ENCODE data around the gene APBA2.
A peak's percentile ranks its signal among the peaks of the same experiment; 100 is the strongest.

Gene APBA2

DNA sequence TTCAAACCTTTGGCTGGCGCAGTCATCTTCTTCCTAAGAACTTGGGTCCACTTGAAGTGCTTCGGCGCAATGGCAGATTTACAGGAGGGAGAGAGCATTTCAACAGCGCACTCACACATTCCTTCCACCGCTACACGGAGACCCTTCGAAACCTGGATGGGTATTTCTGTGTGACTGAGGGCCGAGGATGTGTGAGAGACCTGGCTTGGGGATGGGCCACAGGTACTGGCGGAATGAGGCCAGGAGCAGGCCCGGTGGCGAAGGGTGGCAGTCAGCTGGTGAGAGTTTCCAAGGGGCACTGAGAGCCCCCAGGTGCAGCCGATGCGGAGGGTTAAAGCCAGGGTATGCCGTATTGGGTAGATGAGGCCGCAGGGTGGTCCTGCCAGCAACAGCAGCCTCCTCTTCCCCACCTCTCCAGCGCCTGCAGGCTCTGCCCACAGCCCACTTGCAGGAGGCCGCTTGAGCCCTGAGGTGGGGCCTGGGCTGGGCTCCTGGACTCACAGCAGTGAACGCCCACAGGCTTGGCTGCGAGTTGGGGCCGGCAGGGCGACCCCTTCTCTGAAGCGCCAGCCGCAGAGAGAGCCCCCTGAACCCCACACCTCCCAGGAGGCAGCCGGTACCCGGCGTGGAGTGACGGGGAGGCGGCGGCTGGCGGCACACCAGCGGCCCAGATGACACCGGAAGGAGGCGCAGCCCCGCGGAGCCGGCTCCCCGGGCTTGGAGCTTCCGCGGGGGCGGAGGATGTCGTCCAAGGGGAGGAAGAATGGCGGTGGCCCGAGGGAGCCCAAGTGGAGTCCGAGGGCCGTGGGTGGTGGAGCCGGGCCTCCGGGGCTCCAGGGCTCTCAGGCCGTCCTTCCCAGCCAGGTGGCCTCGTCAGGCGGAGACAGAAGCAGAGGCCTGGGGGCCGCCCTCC is 217.4 kb downstream of the APBA2 start:
- DNase-seq (ENCODE audit: low read depth, low spot score) = no peak

DNA sequence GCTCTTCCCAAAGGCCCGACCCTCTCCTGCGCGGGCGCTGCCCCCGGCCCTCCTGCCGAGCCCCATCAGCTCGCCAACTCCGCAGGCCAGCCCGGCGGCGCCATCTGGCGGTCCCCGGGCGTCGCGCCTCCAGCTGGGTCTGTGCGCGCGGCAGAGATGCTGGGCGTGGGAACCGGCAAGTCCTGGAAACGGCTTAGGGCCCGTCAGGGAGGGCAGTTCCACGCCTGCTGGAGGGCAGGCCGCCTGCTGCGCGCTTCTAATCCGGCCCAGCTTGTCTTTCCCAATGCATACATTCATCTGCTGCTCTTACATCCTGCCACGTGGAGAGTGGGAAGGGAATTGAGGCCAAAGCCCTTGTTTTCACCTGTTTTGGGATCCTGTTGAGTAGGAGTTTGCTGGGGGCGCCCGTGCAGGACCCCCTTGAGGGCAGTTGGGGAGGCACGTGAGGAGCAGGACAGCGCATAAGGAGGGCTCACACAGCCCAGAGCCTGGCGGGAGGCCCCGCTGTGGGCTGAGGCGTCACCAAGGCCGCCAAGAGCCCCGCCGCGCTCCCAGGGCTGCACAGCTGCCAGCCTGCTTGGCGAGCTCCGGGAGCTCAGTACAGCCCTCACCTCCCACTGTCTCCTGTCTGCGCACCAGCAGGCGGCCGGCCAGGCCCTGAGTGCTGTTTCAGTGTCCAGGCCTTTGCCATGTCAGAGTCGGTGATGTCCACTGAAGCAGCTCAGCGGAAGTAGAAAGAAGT is 218.2 kb downstream of the APBA2 start:
- DNase-seq (ENCODE audit: low read depth, low spot score) = peak; percentile 57

DNA sequence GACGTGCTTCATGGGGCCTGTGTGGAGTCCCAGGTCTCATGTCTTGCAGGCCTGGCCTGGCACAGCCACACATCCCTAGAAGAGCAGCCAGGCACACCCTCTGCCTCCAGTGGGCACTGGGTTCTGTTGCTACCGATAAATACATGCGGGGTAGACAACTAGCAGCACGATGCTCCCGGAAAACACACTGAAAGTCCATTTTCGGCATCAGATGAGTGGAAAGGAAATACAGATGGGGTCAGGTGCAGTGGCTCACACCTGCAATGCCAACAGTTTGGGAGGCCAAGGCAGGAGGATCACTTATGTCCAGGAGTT is 218.7 kb downstream of the APBA2 start:
- DNase-seq (ENCODE audit: low read depth, low spot score) = no peak

DNA sequence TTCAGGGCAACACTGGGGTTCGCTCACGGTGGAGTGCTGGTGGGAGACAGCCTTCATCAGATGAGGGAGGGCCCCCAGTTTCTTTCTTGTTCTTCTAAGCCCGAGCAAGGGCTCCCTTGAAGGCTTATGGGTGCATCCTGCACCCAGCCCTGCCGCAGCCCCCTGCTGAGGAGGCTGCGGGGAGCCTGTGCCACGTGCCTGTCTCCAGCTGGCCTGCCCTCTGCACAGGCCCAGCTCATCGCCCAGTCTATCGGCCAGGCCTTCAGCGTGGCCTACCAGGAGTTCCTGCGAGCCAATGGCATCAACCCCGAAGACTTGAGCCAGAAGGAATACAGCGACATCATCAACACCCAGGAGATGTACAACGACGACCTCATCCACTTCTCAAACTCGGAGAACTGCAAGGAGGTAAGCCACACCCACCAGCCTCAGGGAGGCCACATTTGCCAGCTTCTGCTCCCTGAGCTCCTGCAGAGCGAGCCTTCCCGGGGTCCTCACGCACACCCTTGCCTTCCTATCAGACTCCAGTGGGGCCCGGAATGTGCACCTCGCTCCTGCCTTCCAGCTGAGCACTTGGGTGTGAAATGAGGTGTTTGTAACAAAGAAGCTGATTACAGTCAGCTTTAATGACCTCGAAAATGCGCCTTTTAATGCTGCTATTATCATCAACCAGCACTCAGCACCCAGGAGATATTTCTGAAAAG is 219.5 kb downstream of the APBA2 start:
- DNase-seq (ENCODE audit: low read depth, low spot score) = no peak

DNA sequence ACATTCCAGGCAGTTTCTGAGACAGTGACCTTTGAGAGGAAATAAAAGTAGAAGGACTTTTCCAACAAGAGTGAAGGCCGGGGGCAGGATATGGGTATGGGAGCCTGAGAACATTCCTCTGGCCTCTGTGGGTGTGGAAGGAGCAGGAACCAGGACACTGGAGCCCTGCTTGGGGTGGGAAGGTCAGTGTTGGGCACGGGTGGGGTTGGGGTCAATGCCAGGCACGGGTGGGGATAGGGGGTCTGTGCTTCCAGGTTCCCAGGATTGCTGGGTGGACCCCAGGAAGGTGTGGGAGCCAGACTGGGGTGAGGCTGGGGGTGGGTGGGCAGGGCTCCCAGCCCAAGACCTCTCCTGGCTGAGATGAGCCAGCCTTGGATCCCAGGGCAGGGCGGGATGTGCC is 220.3 kb downstream of the APBA2 start:
- no peak for DNase-seq (ENCODE audit: low read depth, low spot score)

DNA sequence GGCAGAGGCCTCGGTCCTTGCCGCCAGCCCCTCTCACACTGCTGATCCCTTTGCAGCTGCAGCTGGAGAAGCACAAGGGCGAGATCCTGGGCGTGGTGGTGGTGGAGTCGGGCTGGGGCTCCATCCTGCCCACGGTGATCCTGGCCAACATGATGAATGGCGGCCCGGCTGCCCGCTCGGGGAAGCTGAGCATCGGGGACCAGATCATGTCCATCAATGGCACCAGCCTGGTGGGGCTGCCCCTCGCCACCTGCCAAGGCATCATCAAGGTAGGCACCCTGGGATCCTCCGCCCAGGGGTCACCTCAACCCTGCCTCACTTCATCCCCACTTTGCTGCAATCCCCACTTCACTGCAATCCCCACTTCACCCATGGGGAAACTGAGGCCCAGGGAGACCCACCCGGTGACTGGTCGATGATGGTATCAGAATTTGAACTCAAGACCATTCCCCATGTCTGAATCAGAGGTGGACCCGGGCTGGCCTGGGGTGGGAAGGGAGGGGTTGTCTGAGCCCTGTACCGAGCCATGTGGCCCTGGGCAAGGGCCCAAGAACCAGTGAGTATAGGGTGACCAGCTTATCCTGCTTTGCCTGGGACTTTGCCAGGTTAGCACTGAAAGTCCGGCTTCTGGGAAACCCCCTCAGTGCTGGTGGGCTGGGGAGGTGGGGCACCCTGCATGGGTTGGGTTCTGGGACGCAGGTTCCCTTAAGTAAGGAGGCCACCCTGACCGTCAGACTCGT is 220.9 kb downstream of the APBA2 start:
- DNase-seq (ENCODE audit: low read depth, low spot score) = no peak

DNA sequence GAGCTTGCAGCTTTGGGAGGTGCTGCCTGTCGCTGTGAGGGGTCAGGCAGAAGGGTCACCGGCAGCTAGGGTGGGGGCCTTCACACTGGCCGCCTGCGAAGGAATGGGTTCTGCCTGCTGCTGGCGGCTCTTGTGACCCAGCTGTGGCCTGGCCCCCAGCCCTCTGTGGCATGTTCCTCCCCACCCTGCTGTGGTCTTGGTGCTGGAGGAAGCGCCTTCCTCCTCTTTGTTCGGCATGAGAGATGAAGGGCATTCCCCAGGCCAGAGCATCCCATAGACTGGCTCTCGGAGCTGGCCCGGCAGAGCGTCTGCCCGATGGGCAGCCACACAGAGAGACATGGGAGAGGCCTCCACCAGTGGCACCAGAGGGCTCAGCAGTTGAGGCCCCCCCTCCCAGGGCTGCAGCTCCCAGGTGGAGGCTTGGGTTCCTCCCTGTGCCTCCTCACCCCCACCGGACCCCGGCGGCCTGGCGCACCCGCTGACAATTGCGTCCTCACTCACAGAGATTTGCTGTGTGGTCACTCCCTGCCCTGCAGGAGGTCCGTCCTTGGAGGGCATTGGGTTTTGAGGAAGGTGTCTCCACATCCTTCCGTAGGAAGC is 221.6 kb downstream of the APBA2 start:
- no peak for DNase-seq (ENCODE audit: low read depth, low spot score)

DNA sequence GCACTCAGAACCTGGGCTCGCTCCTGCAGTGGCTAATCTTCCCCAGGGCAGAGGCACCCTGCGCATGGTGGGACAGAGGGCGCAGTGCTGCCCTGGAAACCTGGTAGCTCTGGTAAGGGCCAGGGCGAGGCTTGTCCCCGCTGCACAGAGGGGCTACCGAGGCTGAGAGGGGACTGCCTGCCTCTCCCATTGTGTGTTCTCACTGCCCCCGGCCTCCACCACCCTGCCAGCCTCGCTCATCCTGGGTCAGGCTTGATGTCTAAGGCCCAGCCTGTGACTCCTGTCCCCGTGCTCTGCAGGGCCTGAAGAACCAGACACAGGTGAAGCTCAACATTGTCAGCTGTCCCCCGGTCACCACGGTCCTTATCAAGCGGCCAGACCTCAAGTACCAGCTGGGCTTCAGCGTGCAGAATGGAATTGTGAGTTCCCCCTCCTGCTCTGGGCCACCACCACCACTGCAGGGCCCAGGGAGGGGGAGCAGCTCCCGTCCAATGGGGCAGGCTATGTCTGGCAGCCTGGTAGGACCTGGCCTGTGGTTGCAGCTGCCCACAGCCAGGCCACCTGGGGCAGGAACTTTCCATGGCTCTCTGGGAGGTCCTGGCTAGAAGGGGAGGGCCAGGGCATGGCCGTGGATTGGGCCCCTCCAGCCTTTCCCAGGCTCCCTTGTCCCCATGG is 222.3 kb downstream of the APBA2 start:
- no peak for DNase-seq (ENCODE audit: low read depth, low spot score)

DNA sequence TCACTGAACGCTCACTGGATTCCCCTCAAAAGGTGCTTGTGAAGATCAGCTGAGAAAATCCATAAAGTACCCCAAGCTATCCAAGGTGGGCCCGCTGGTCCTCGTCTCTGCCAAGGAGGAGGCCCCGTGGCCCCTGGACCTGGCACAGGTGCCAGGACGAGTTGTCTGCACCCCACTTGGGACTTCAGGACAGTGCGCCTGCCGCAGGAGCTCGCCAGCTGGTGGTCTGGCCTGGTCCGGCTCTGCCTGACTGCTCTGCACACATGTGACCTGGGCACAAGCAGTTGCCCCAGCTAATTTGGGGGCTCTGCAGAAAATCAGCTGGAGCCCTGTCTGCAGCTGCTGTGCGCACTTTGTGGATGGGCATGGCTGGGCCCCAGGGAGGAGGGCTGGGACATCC is 224.0 kb downstream of the APBA2 start:
- no peak for DNase-seq (ENCODE audit: low read depth, low spot score)

DNA sequence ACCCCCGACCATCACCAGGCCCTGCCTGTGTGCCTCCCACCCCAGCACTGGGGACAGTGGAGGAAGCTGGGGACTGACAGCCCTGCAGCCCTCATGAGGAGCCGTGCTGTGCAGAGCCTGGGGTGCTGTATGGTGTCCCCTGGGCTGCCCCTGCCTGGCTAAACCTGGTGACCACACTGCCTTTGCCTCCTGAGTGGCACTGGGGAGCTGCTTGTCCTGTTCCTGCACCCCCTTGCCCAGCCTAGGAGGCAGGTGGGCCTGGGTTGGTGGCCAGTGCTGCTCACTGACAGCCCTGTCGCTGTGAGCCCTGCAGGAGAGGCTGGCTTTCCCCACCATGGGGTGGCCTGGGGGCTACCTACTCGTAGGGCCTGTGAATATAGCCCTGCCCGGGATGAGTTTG is 224.4 kb downstream of the APBA2 start:
- DNase-seq (ENCODE audit: low read depth, low spot score) = no peak

DNA sequence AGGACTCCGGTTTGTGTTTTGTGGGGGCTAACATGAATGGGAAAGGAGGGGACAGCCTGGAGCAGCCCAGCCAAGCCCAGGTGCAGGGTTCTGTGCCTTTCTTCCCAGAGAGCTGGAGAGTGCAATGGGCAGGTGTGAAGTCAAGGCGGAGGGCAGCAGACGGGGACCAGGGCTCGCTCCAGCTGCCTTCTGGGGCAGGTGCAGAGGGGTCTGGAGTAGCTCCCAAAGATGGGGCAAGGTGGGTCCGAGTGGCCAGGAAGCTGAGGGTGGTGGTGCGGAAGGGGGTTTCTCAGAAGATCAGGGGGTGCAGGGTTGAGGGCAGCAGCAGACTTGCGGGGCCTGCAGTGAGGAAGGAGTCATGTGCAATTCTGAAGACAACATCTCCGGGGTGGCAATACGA is 225.0 kb downstream of the APBA2 start:
- DNase-seq (ENCODE audit: low read depth, low spot score) = no peak

DNA sequence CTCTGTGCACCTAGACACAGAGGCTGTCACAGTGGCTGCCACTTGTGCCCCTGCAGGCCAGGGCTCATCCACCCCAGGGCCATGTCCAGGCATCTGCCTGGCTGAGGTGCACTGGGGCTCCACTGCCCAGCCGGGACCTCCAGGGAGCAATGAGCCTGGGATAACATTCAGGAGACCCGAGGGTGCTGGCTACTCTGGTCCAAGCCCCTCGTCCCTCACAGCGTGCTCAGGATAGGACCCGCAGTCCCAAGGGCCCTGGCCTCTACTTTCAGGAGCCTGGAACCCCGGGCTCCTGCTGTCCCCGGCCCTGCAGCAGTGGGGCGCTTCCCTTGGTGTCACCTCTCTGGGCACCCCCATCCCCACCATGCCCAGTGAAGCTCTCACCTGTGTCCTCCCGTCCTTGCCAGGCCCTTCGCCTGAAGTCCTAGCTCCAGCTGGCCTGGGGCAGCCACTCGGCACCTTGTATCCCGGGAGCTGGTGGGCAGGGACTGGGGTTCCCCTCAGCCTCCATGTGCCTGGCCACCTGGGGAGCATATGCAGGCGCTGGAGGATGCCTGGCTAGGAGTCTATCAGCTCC is 226.0 kb downstream of the APBA2 start:
- no peak for DNase-seq (ENCODE audit: low read depth, low spot score)

DNA sequence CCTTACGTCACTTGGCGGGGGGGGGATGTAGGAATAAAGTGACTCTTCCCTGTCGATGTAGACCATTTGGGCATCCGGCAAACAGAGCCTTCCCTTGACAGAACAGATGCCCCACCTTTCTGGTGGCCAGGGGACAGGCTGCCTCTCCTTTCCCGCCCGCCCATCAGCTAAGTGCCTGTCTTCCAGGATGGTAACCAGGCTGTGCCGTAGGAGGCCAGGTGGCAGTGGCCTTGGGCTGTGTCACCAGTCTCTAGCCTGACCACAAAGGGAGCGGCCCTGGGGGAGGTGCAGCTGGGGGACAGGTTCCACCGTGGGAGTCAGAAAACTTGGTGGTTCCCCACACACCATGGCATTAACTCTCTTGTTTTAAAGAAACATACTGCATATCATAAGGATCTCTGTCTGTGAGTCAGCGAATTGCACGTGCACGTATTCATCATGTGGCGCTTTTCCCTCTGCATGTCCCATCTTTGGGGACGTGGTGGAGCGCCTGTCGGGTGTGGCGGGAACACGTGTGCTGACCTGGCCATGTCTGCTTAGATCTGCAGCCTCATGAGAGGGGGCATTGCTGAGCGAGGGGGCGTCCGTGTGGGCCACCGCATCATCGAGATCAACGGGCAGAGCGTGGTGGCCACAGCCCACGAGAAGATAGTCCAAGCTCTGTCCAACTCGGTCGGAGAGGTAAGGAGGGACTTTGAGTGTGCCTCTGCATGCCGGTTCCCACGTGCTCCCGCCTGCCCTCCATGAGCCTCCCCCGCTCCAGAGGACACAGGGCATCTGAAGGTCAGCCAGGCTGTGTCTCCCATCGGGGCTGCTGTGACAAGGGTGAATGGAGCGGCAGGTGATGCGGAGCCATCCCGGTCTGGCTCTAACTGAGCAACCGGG is 227.8 kb downstream of the APBA2 start:
- DNase-seq (ENCODE audit: low read depth, low spot score) = no peak

DNA sequence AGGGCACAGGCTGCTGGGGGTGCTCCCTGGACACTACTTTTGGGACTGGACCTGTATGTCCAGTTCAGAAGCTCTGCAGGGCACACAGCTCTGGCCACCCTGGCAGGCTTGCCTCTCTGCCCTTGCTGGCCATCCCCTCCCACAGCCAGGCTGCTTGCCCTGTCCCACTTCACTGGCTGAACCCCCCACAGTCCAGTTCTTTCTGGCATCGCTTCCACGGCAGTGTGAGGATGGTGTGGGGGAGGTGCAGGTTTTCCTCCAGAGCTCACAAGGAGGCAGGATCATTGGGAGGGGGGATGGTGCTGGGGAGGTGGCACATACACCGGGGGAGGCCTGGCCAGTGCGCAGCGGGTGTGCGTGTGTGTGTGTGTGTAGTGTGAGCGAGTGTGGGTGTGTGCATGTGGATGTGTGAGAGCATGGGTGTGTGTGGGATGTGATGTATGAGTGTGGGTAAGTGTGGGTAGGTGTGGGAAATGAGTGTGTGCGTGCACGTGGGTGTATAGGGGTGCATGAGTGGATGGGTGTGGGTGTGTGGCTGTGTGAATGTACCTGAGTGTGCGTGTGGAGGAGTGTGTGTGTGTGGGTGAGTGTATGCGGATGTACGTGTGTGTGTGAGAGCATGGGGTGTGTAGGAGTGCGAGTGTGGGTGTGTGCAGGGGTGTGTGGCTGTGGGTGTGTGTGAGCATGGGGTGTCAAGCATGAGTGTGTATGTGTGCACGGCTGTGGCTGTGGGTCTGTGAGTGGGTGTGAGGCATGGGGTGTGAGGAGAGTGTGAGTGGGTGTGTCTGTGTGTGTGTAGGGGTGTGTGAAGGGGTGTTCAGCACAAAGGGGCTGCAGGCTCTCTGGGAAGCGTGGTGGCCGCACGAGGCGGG is 228.7 kb downstream of the APBA2 start:
- no peak for DNase-seq (ENCODE audit: low read depth, low spot score)

DNA sequence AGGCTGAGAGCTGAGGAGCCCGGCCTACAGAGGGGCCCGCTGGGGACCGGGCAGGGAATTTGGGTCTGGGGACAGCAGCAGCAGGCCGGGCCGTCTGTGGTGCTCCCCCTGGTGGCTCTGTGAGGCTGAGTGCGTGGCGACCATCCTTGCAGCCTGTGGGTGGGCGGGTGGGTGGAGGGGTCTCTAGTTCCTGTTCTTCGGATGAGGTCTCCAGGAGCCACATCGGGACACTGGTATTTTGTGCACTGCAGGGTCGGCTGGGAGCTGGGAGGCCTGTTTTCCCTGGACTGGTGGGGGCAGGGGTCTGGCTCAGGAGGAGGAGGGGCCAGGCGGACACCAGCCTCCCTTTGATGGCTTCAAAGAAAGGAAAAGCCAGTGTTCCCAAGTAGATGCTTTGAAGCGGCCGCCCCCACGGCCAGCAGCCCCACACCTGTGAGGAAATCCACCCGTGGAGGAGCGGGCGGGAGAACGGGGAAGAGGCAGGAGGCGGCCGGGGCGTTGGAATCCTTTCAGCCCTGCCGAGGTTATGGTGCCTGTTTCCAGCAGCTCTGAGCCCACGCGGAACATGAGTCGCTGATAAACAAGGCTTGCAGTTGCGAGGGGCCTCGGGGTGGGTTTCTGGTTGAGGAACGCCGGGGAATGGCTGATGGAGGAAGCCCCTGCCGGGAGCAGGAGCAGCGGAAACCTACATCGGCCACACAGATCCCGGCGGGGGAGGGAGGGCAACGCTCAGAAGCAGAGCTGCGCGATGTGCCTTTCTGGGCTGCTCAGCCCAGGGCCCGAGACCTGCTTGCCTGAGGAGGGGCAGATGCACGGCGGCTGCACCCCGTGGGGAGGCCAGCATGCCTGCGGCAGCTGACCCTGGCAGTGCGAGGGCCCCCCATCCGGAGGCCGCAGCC is 229.6 kb downstream of the APBA2 start:
- no peak for DNase-seq (ENCODE audit: low read depth, low spot score)

DNA sequence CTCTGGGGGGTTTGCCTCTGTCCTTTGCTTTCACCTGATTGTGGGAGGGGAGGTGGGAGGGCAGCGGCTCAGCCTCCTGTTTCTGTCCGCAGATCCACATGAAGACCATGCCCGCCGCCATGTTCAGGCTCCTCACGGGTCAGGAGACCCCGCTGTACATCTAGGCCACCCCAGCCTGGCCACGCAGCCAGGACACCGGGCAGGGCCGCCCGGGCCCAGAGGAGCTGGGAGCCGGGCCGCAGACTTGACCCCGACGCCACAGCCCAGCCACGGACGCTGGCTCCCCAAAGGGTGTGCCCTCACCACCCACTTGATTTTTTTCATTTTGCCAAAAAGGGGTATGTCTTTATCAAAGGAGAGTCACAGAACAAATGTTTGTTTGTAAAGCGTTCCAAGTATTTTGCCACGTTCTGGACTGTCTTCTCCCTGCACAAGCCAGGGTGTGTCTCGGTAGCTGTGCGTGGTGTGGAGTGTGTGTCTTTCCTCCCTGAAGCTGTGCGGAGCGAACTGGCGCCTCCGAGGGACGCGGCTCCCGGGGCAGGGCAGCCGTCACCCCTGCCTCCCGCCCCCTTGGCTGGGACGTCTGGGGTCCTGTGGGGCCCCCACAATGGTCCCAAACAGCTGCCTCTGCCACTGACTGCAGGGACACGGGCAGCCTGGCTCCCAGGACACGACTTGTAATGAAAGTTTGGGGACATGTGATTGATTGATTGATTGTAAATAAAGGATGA is 231.4 kb downstream of the APBA2 start:
- DNase-seq (ENCODE audit: low read depth, low spot score) = no peak

DNA sequence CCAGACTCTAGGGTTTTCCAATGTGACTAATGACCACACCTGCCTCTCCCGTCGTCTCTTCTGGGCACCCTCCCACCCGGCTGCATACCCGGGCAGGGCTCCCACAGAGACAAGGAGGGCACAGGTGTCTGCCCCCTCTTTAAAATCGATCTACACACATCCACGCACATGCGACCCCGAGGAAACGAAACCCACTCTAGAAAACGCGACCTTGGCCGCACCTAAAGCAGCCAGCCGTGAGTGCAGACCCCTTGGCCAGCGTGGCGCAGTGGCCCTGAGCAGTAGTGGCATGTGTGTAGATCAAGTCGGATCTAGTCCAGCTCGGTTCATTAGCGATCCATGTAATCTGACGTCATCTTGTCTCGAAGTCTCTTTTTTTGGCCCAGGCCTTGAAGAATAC is 232.0 kb downstream of the APBA2 start:
- DNase-seq (ENCODE audit: low read depth, low spot score) = no peak

Data from smooth muscle cell of the brain vasculature (primary cell).